H1 (cell line): ENCODE results near the gene DTNB. TPM values are rescaled to one million over a fixed set of nuclear protein-coding genes. Genes with fewer than 3 reads are reported as not detected.

ENCODE experiments used
- CTCF ChIA-PET: fragments of 300-600 bp; sonication (Branson Sonifier 250); formaldehyde crosslinking; loops from one replicate; lab custom pipeline; 2021; ENCODE audit not compliant: partially characterized antibody; lab: Charles Lee
- POLR2A ChIA-PET: fragments of 300-600 bp; sonication (Branson Sonifier 250); formaldehyde crosslinking; loops from one replicate; lab custom pipeline; 2021; ENCODE audit warnings: inconsistent platforms; ENCODE audit not compliant: partially characterized antibody; lab: Charles Lee
- DNase-seq, 2 experiments: peaks; one replicate each; pipeline versions ENCODE4 v3.0.0 to v3.0.0-alpha.2; 2010 to 2022; ENCODE audit warnings: low spot score in 2 of 2, low read depth in 1 of 2, mixed read lengths in 1 of 2
- FAIRE-seq: peaks from 2 replicates; lab custom pipeline; 2011; peaks lifted over from hg19 to GRCh38; lab: Jason Lieb, UNC
- H2AFZ ChIP-seq: 2 replicates; pipeline ENCODE4 v1.8.1; 2012; ENCODE audit warnings: low read length, inconsistent platforms
- H2AK5ac ChIP-seq: 2 replicates; pipeline ENCODE4 v1.6.1; 2013; ENCODE audit warnings: low read depth, low read length
- H2BK120ac ChIP-seq: replicated peaks from 2 replicates; pipeline ENCODE3; 2013; ENCODE audit warnings: low read depth, low read length, inconsistent platforms
- H2BK12ac ChIP-seq: 2 replicates; pipeline ENCODE4 v1.6.1; 2013; ENCODE audit warnings: low read depth, low read length
- H2BK15ac ChIP-seq: 2 replicates; pipeline ENCODE4 v1.6.1; 2013; ENCODE audit warnings: low read length
- H2BK20ac ChIP-seq: 2 replicates; pipeline ENCODE4 v1.6.1; 2013; ENCODE audit warnings: low read length
- H2BK5ac ChIP-seq: 2 replicates; pipeline ENCODE4 v1.6.1; 2013; ENCODE audit warnings: low read depth, low read length
- H3K14ac ChIP-seq: 2 replicates; pipeline ENCODE4 v1.6.1; 2013; ENCODE audit warnings: inconsistent platforms; ENCODE audit not compliant: insufficient read length
- H3K18ac ChIP-seq: 2 replicates; pipeline ENCODE4 v1.6.1; 2013; ENCODE audit warnings: low read length; ENCODE audit errors: extremely low read depth
- H3K23ac ChIP-seq: 2 replicates; pipeline ENCODE4 v1.6.1; 2013; ENCODE audit warnings: inconsistent platforms; ENCODE audit not compliant: insufficient read length
- H3K23me2 ChIP-seq: 2 replicates; pipeline ENCODE4 v1.6.1; 2013; ENCODE audit warnings: low read depth, low read length
- H3K27ac ChIP-seq: 2 replicates; pipeline ENCODE4 v1.6.1; 2011; ENCODE audit warnings: low read depth, low read length, inconsistent platforms
- H3K27me3 ChIP-seq, 4 experiments: replicated peaks in 1 of 4; 1 replicate in 1 of 4; 2 replicates in 3 of 4; pipeline versions ENCODE4 v1.6.1 to v1.8.1; 2011 to 2013; ENCODE audit warnings: low read length in 3 of 4, mild to moderate bottlenecking in 3 of 4, inconsistent platforms in 2 of 4, mixed read lengths in 2 of 4, moderate library complexity in 1 of 4; ENCODE audit not compliant: control insufficient read depth in 3 of 4, insufficient read depth in 3 of 4; ENCODE audit errors: extremely low read depth in 1 of 4
- H3K36me3 ChIP-seq, 4 experiments: 2 replicates each; pipeline versions ENCODE4 v1.6.1 to v1.8.1; 2011 to 2013; ENCODE audit warnings: mild to moderate bottlenecking in 4 of 4, low read length in 3 of 4, moderate library complexity in 2 of 4, control low read depth in 1 of 4, inconsistent platforms in 1 of 4; ENCODE audit not compliant: insufficient read depth in 4 of 4, control insufficient read depth in 2 of 4
- H3K4ac ChIP-seq: replicated peaks from 2 replicates; pipeline ENCODE3; 2013; ENCODE audit warnings: low read length, low read depth, mixed read lengths, inconsistent platforms; ENCODE audit not compliant: insufficient read length
- H3K4me1 ChIP-seq, 4 experiments: replicated peaks in 1 of 4; 1 replicate in 1 of 4; 2 replicates in 3 of 4; pipeline versions ENCODE4 v1.6.1 to v1.8.1; 2011 to 2013; ENCODE audit warnings: low read length in 3 of 4, inconsistent platforms in 2 of 4, mixed read lengths in 1 of 4; ENCODE audit not compliant: insufficient read depth in 4 of 4, control insufficient read depth in 3 of 4
- H3K4me2 ChIP-seq, 2 experiments: 2 replicates each; pipeline versions ENCODE4 v1.6.1 to v1.8.1; 2011 to 2013; ENCODE audit warnings: low read depth in 2 of 2, low read length in 2 of 2, control low read depth in 1 of 2, inconsistent platforms in 1 of 2, mild to moderate bottlenecking in 1 of 2; ENCODE audit not compliant: insufficient read depth in 1 of 2
- H3K4me3 ChIP-seq, 4 experiments: fragments of 200-600, 300-600 bp in 1 of 4; sonication (generic), shearing (Covaris generic), sonication (Bioruptor Twin) in 1 of 4; 2 replicates each; pipeline versions ENCODE4 v1.5.1 to v1.8.1; 2011 to 2016; ENCODE audit warnings: low read length in 4 of 4, low read depth in 3 of 4, control low read depth in 2 of 4, inconsistent platforms in 2 of 4, mild to moderate bottlenecking in 2 of 4, mixed read lengths in 1 of 4, moderate library complexity in 1 of 4; ENCODE audit not compliant: insufficient read depth in 2 of 4; ENCODE audit errors: extremely low read depth in 1 of 4
- H3K56ac ChIP-seq: replicated peaks from 2 replicates; pipeline ENCODE3; 2013; ENCODE audit warnings: low read depth, mild to moderate bottlenecking, mixed read lengths, low read length, inconsistent platforms; ENCODE audit not compliant: insufficient read length
- H3K79me1 ChIP-seq: 2 replicates; pipeline ENCODE4 v1.6.1; 2013; ENCODE audit warnings: low read depth, low read length, control low read depth
- H3K79me2 ChIP-seq, 2 experiments: 2 replicates each; pipeline versions ENCODE4 v1.6.1 to v1.8.1; 2012 to 2013; ENCODE audit warnings: low read length in 2 of 2, mild to moderate bottlenecking in 2 of 2, inconsistent platforms in 1 of 2; ENCODE audit not compliant: insufficient read depth in 2 of 2, control insufficient read depth in 1 of 2
- H3K9ac ChIP-seq, 4 experiments: replicated peaks in 1 of 4; 1 replicate in 1 of 4; 2 replicates in 3 of 4; pipeline versions ENCODE4 v1.6.1 to v1.8.1; 2011 to 2013; ENCODE audit warnings: low read depth in 3 of 4, low read length in 3 of 4, control low read depth in 2 of 4, mild to moderate bottlenecking in 2 of 4, moderate library complexity in 2 of 4, inconsistent platforms in 1 of 4; ENCODE audit errors: extremely low read depth in 1 of 4
- H3K9me3 ChIP-seq, 2 experiments: 2 replicates each; pipeline versions ENCODE4 v1.6.1 to v1.8.1; 2012 to 2013; ENCODE audit warnings: mild to moderate bottlenecking in 2 of 2, moderate library complexity in 2 of 2, control low read depth in 1 of 2, inconsistent platforms in 1 of 2, low read depth in 1 of 2, low read length in 1 of 2, mixed read lengths in 1 of 2; ENCODE audit not compliant: insufficient read depth in 2 of 2
- H4K20me1 ChIP-seq, 2 experiments: replicated peaks in 1 of 2; 2 replicates each; pipeline versions ENCODE3 to v1.8.1; 2011 to 2013; ENCODE audit warnings: inconsistent platforms in 2 of 2, low read length in 2 of 2, mild to moderate bottlenecking in 1 of 2; ENCODE audit not compliant: insufficient read depth in 2 of 2, control insufficient read depth in 1 of 2
- H4K5ac ChIP-seq: 2 replicates; pipeline ENCODE4 v1.6.1; 2013; ENCODE audit warnings: low read length, low read depth, mixed read lengths, inconsistent platforms; ENCODE audit not compliant: insufficient read length
- H4K8ac ChIP-seq: 2 replicates; pipeline ENCODE4 v1.8.0; 2013; ENCODE audit warnings: mild to moderate bottlenecking, moderate library complexity, low read length, inconsistent platforms; ENCODE audit not compliant: insufficient read depth; ENCODE audit errors: extremely low read depth
- H4K91ac ChIP-seq: replicated peaks from 2 replicates; pipeline ENCODE3; 2013; ENCODE audit warnings: low read length, mixed read lengths, inconsistent platforms; ENCODE audit not compliant: insufficient read length
- CBX8 ChIP-seq: fragments of 300-800, 300-1000 bp; sonication (generic); IDR thresholded peaks from 2 replicates; pipeline ENCODE4 v1.7.1; 2016; ENCODE audit warnings: low read depth, low read length, borderline replicate concordance
- EZH2 ChIP-seq: fragments of 200-600 bp; sonication (generic); IDR thresholded peaks from 2 replicates; pipeline ENCODE4 v1.7.1; 2012; ENCODE audit warnings: low read depth, mild to moderate bottlenecking, moderate library complexity, low read length, inconsistent platforms; ENCODE audit not compliant: severe bottlenecking
- POLR2A ChIP-seq, 2 experiments: IDR thresholded peaks; 1 replicate in 1 of 2; 2 replicates in 1 of 2; pipeline ENCODE4 v1.6.1; 2011; ENCODE audit warnings: low read depth in 2 of 2, low read length in 2 of 2, mild to moderate bottlenecking in 2 of 2; ENCODE audit errors: control extremely low read depth in 1 of 2
- SIX5 ChIP-seq: IDR thresholded peaks from 2 replicates; pipeline ENCODE4 v1.6.1; 2011; ENCODE audit warnings: mild to moderate bottlenecking, low read depth, low read length
- SP4 ChIP-seq: IDR thresholded peaks from 2 replicates; pipeline ENCODE4 v1.6.1; 2012; ENCODE audit warnings: low read length, inconsistent platforms
- WGBS, 2 experiments: shearing (Covaris generic) in 1 of 2; methylation state at CpG; one replicate each; pipeline versions ENCODE4 v1.1.6 to v1.1.7; 2013 to 2015; ENCODE audit warnings: low lambda C conversion rate in 2 of 2, mixed read lengths in 2 of 2, inconsistent platforms in 1 of 2, low coverage in 1 of 2, missing lambda C conversion rate in 1 of 2; ENCODE audit not compliant: insufficient replicate concordance in 2 of 2, insufficient coverage in 1 of 2, insufficient read length in 1 of 2; ENCODE audit errors: extremely low coverage in 1 of 2, missing lambda C conversion rate in 1 of 2; 5-methylcytosine and 5-hydroxymethylcytosine counted together
- polyA plus RNA-seq, 7 experiments: library from polyadenylated mRNA; depleted of rRNA in 3 of 7; stranded (reverse) in 5 of 7; unstranded in 2 of 7; fragments of >200 nt in 5 of 7; fragments of 200-250 nt in 2 of 7; gene quantifications; 1 replicate in 5 of 7; 2 replicates in 1 of 7; 4 replicates in 1 of 7; pipeline versions ENCODE4 v1.2.1 to v1.2.3, GENCODE V29; 2011 to 2013; ENCODE audit warnings: missing spikeins in 2 of 7, mixed read lengths in 2 of 7
- total RNA-seq: library from RNA; stranded (reverse); fragmentation: NEBNext Ultra II Directional; extraction: Animal tissue kit (Norgen Biotek cat#: 25700); gene quantifications from 2 replicates; pipeline ENCODE4 v1.2.1, GENCODE V29; 2021

DTNB gene
- total and polyA plus RNA-seq, 2 of the 8 experiments (the other 6 are each of a cell fraction or from before 2014, with no cell fraction given), result 39.6 to 49.5 TPM

DNA sequence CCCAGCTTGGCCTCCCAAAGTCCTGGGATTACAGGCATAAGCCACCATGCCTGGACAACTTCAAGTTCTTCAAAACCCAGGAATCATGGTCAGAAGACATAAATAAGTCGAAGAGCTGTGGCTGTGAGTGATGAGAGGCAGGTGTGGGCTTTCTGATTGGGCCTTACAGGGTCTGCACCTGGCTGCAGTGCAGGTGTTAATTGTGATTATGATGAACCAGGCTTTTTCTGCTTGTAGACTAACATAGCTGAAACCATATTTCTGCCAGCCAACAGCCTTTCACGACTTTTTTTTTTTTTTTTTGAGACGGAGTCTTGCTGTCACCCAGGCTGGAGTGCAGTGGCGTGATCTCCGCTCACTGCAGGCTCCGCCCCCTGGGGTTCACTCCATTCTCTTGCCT, 14.9 kb upstream of the DTNB start:
- H3K79me1 ChIP-seq, result no peaks in the 10 kb centered on the region
- H2BK5ac ChIP-seq, result no peak overlapping the region
- DNase-seq (no peak), FAIRE-seq (no peak)
- no peaks in the 10 kb centered on the region for H4K20me1 ChIP-seq
- POLR2A ChIA-PET, result no interaction called here
- H4K91ac ChIP-seq, result no peak overlapping the region
- H3K56ac ChIP-seq, result no peak overlapping the region
- H3K4ac ChIP-seq, result no peak overlapping the region
- no peak overlapping the region for H4K5ac ChIP-seq
- no peak overlapping the region for H2AK5ac ChIP-seq
- no peak overlapping the region for H3K9ac ChIP-seq
- WGBS, 2 experiments, result 86% methylated on average over 6 of the region's 6 CpGs; no CpG with 5 or more reads in 1 of the 2 experiments
- H3K4me3 ChIP-seq, result no peak overlapping the region
- H2BK15ac ChIP-seq, result no peak overlapping the region
- H2AFZ ChIP-seq, result no peak overlapping the region
- no peak overlapping the region for H3K14ac ChIP-seq
- H3K4me1 ChIP-seq, result no peaks in the 10 kb centered on the region; a peak in 1 of 7 replicates
- H3K23me2 ChIP-seq, result no peaks in the 10 kb centered on the region
- H2BK12ac ChIP-seq, result no peak overlapping the region
- H3K4me2 ChIP-seq, result no peak overlapping the region
- no peak overlapping the region for H3K18ac ChIP-seq
- H2BK120ac ChIP-seq, result no peak overlapping the region
- no peaks in the 10 kb centered on the region for H3K27me3 ChIP-seq
- no peaks in the 10 kb centered on the region for H3K36me3 ChIP-seq
- H2BK20ac ChIP-seq, result no peak overlapping the region
- no peak for TF ChIP-seq EZH2
- TF ChIP-seq CBX8, result no peak
- TF ChIP-seq SP4, result no peak
- TF ChIP-seq SIX5, result no peak
- TF ChIP-seq POLR2A (IDR thresholded peaks at IDR 0.05; ENCODE audit: control extremely low read depth in 1 of 2, low read depth in 2 of 2, low read length in 2 of 2), result no peak
- no peaks in the 10 kb centered on the region for H3K79me2 ChIP-seq
- H3K27ac ChIP-seq, result no peak overlapping the region
- no peak overlapping the region for H4K8ac ChIP-seq
- CTCF ChIA-PET, result interaction anchor here (2.8 to 8.4 kb wide), 2 partner anchors 11 to 23 kb away, joined by 12 to 110 read pairs; no protein-coding TSS in a partner anchor
- no peaks in the 10 kb centered on the region for H3K9me3 ChIP-seq
- H3K23ac ChIP-seq, result no peak overlapping the region
